HEK293T (cell line): Measurements from ENCODE around the gene CHST6.

Source experiments
- ARNT ChIP-seq: fragments of 450-650 bp; IDR thresholded peaks from 2 replicates; pipeline ENCODE4 v1.6.1; 2017; ENCODE audit warnings: mild to moderate bottlenecking
- BHLHE40 ChIP-seq: fragments of 450-650 bp; IDR thresholded peaks from 2 replicates; pipeline ENCODE4 v1.6.1; 2016; ENCODE audit warnings: mild to moderate bottlenecking, moderate library complexity, borderline replicate concordance
- CTBP1 ChIP-seq: fragments of 450-650 bp; IDR thresholded peaks from 2 replicates; pipeline ENCODE4 v1.6.1; 2016; ENCODE audit warnings: borderline replicate concordance
- ELF4 ChIP-seq: fragments of 450-650 bp; IDR thresholded peaks from 2 replicates; pipeline ENCODE4 v1.6.1; 2017; ENCODE audit warnings: antibody characterized with exemption
- FOXA1 ChIP-seq: fragments of 450-650 bp; IDR thresholded peaks from 2 replicates; pipeline ENCODE4 v1.6.1; 2016; ENCODE audit warnings: mild to moderate bottlenecking
- FOXK2 ChIP-seq: fragments of 450-650 bp; IDR thresholded peaks from 2 replicates; pipeline ENCODE4 v1.6.1; 2016; ENCODE audit warnings: mild to moderate bottlenecking
- FOXM1 ChIP-seq: fragments of 450-650 bp; IDR thresholded peaks from 2 replicates; pipeline ENCODE4 v1.6.1; 2017; ENCODE audit warnings: mild to moderate bottlenecking, borderline replicate concordance
- HDGF ChIP-seq: fragments of 450-650 bp; IDR thresholded peaks from 2 replicates; pipeline ENCODE4 v1.6.1; 2017; ENCODE audit warnings: antibody characterized with exemption, borderline replicate concordance
- L3MBTL2 ChIP-seq: fragments of 450-650 bp; conservative IDR thresholded peaks from 2 replicates; pipeline ENCODE4 v1.6.1; 2016; ENCODE audit warnings: mild to moderate bottlenecking
- NFRKB ChIP-seq: fragments of 450-650 bp; IDR thresholded peaks from 2 replicates; pipeline ENCODE4 v1.6.1; 2016; ENCODE audit warnings: mild to moderate bottlenecking, moderate library complexity
- SP1 ChIP-seq: fragments of 450-650 bp; IDR thresholded peaks from 2 replicates; pipeline ENCODE4 v1.6.1; 2017
- SUZ12 ChIP-seq: fragments of 450-650 bp; IDR thresholded peaks from 2 replicates; pipeline ENCODE4 v1.6.1; 2016; ENCODE audit warnings: mild to moderate bottlenecking
- TARDBP ChIP-seq: fragments of 450-650 bp; IDR thresholded peaks from 2 replicates; pipeline ENCODE4 v1.6.1; 2016
- TF ChIP-seq, protein P1 (sequence below): fragments of 450-650 bp; IDR thresholded peaks from 2 replicates; pipeline ENCODE4 v1.6.1; 2016

DNA sequence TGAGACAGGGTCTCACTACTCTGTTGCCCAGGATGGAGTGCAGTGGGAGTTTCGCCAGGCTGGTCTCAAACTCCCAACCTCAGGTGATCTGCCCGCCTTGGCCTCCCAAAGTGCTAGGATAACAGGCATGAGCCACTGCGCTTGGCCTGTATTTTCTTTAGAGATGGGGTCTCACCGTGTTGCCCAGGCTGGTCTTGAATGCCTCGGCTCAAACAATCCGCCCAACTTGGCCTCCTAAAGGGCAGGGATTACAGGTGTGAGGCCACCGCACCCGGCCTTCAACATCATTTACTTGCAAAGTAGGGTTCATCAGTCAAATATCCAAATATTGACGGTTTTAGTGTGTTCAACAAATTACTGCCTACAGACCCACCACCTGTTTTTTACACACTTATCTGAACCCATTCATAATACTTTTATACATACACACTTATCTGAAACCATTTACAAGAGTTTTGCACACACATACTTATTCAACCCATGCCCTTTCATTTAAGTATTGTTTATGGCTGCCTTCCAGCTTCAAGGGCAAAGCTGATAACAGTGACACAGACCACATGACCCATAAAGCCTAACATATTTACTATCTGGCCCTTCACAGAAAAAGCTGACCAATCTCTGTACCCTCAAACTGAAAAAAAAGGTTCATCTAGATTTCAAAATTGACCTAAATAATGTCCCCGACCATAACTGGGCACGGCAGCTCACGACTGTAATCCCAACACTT is 42.6 kb downstream of the CHST6 start:
- TF ChIP-seq L3MBTL2 (no peak), HDGF (no peak), FOXA1 (no peak), ARNT (no peak), SP1 (no peak), ELF4 (no peak), CTBP1 (no peak), BHLHE40 (no peak), FOXM1 (no peak), FOXK2 (no peak), NFRKB (no peak), SUZ12 (no peak), TARDBP (no peak)
- TF ChIP-seq, protein P1, sequence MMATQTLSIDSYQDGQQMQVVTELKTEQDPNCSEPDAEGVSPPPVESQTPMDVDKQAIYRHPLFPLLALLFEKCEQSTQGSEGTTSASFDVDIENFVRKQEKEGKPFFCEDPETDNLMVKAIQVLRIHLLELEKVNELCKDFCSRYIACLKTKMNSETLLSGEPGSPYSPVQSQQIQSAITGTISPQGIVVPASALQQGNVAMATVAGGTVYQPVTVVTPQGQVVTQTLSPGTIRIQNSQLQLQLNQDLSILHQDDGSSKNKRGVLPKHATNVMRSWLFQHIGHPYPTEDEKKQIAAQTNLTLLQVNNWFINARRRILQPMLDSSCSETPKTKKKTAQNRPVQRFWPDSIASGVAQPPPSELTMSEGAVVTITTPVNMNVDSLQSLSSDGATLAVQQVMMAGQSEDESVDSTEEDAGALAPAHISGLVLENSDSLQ, result no peak
